ENCODE results near the gene KIF16B.

KIF16B gene

DNA sequence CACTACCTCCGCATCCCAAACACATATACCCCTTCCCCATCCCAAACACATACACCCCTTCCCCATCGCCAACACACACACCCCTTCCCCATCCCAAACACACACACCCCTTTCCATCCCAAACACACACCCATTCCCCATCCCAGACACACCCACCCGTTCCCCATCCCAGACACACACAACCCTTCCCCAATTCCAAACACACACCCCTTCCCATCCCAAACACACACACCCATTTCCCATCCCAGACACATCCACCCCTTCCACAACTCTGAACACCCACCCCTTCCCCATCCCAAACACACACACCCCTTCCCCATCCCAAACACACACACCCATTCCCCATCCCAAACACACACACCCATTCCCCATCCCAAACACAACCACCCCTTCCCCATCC is 314.5 kb downstream of the KIF16B start:
- TF ChIP-seq EZH2phosphoT487 (IDR thresholded peaks at IDR 0.05; ENCODE audit: low read depth) (no peak), CTCF (IDR thresholded peaks at IDR 0.05; ENCODE audit: low read depth, low read length) (no peak)
- Histone ChIP-seq H3K79me2 (ENCODE audit: low read length) (no peaks in the 10 kb centered on the region), H3K27me3 (ENCODE audit: low read depth, low read length) (no peaks in the 10 kb centered on the region), H2AFZ (ENCODE audit: low read depth, low read length) (no peak overlapping the region), H3K9me3 (ENCODE audit: insufficient read depth, low read length) (no peaks in the 10 kb centered on the region), H3K4me2 (ENCODE audit: low read length) (no peak overlapping the region), H3K4me3 (ENCODE audit: low read length) (no peak overlapping the region), H3K9ac (ENCODE audit: low read length) (no peak overlapping the region), H3K36me3 (replicated peaks; ENCODE audit: low read depth, low read length) (no peaks in the 10 kb centered on the region), H4K20me1 (ENCODE audit: insufficient read depth, low read length) (no peaks in the 10 kb centered on the region), H3K4me1 (ENCODE audit: low read length) (no peaks in the 10 kb centered on the region), H3K27ac (ENCODE audit: low read length) (no peak overlapping the region)

DNA sequence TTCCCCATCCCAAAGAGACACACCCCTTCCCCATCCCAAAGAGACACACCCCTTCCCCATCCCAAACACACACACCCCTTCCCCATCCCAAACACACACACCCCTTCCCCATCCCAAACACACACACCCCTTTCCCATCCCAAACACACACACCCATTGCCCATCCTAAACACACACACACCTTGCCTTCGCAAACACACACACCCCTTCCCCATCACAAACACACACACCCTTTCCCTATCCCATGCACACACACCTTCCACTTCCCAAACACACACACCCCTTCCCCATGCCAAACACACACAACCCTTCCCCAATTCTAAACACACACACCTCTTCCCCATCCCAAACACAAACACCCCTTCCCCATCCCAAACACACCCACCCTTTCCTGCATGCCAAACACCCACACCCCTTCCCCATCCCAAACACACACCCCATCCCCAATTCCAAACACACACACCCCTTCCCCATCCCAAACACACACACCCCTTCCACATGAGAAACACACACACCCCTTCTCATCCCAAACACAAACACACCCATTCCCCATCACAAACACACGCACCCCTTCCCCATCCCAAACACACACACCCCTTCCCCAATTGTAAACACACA is 315.3 kb downstream of the KIF16B start:
- no peak for TF ChIP-seq EZH2phosphoT487 (IDR thresholded peaks at IDR 0.05; ENCODE audit: low read depth)
- TF ChIP-seq CTCF (IDR thresholded peaks at IDR 0.05; ENCODE audit: low read depth, low read length): no peak
- H3K4me1 ChIP-seq (ENCODE audit: low read length): no peaks in the 10 kb centered on the region
- H3K9ac ChIP-seq (ENCODE audit: low read length): no peak overlapping the region
- H3K4me2 ChIP-seq (ENCODE audit: low read length): no peak overlapping the region
- no peaks in the 10 kb centered on the region for H4K20me1 ChIP-seq (ENCODE audit: insufficient read depth, low read length)
- H3K9me3 ChIP-seq (ENCODE audit: insufficient read depth, low read length): no peaks in the 10 kb centered on the region
- H3K36me3 ChIP-seq (replicated peaks; ENCODE audit: low read depth, low read length): no peaks in the 10 kb centered on the region
- no peaks in the 10 kb centered on the region for H3K79me2 ChIP-seq (ENCODE audit: low read length)
- H3K4me3 ChIP-seq (ENCODE audit: low read length): no peak overlapping the region
- no peak overlapping the region for H2AFZ ChIP-seq (ENCODE audit: low read depth, low read length)
- no peaks in the 10 kb centered on the region for H3K27me3 ChIP-seq (ENCODE audit: low read depth, low read length)
- H3K27ac ChIP-seq (ENCODE audit: low read length): no peak overlapping the region

GRCh38 chr20:16257021-16257420 is 316.2 kb downstream of the KIF16B start:
- H3K4me3 ChIP-seq (ENCODE audit: low read length): no peak overlapping the region
- H3K4me1 ChIP-seq (ENCODE audit: low read length): no peaks in the 10 kb centered on the region
- H3K9ac ChIP-seq (ENCODE audit: low read length): no peak overlapping the region
- H3K27ac ChIP-seq (ENCODE audit: low read length): no peak overlapping the region
- no peaks in the 10 kb centered on the region for H3K79me2 ChIP-seq (ENCODE audit: low read length)
- H3K27me3 ChIP-seq (ENCODE audit: low read depth, low read length): no peaks in the 10 kb centered on the region
- H3K9me3 ChIP-seq (ENCODE audit: insufficient read depth, low read length): no peaks in the 10 kb centered on the region
- H2AFZ ChIP-seq (ENCODE audit: low read depth, low read length): no peak overlapping the region
- no peaks in the 10 kb centered on the region for H3K36me3 ChIP-seq (replicated peaks; ENCODE audit: low read depth, low read length)
- H4K20me1 ChIP-seq (ENCODE audit: insufficient read depth, low read length): no peaks in the 10 kb centered on the region
- H3K4me2 ChIP-seq (ENCODE audit: low read length): no peak overlapping the region
- no peak for TF ChIP-seq CTCF (IDR thresholded peaks at IDR 0.05; ENCODE audit: low read depth, low read length)
- no peak for TF ChIP-seq EZH2phosphoT487 (IDR thresholded peaks at IDR 0.05; ENCODE audit: low read depth)

DNA sequence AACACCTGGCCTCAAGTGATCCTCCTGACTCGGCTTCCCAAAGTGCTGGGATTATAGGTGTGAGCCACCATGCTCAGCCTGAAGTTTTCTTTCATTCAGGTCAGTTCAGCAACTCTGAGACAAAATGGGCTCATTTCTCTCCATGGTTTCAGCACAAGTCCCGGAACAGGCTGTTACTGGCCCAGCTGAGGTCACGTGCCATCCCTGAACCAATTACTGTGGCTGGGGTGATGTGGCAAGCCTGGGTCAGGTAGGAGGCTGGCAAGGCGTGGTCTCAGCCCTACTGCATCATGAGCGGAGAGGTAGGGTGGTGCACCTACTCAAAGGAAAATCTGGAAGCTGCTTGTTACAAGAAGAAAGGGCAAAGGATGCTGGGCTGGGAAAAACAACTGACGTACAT is 326.4 kb downstream of the KIF16B start:
- no peaks in the 10 kb centered on the region for H3K9me3 ChIP-seq (ENCODE audit: insufficient read depth, low read length)
- H3K27me3 ChIP-seq (ENCODE audit: low read depth, low read length): peaks cover 12% of the 10 kb centered on the region; the same call in 1 of the 2 replicates
- H3K36me3 ChIP-seq (replicated peaks; ENCODE audit: low read depth, low read length): no peaks in the 10 kb centered on the region
- H3K4me3 ChIP-seq (ENCODE audit: low read length): no peak overlapping the region
- H3K79me2 ChIP-seq (ENCODE audit: low read length): no peaks in the 10 kb centered on the region
- H2AFZ ChIP-seq (ENCODE audit: low read depth, low read length): no peak overlapping the region
- H3K4me1 ChIP-seq (ENCODE audit: low read length): peaks cover 5% of the 10 kb centered on the region; the same call in 1 of the 2 replicates
- TF ChIP-seq EZH2phosphoT487 (IDR thresholded peaks at IDR 0.05; ENCODE audit: low read depth) (no peak), CTCF (IDR thresholded peaks at IDR 0.05; ENCODE audit: low read depth, low read length) (no peak)
- no peak overlapping the region for H3K4me2 ChIP-seq (ENCODE audit: low read length)
- no peak overlapping the region for H3K9ac ChIP-seq (ENCODE audit: low read length)
- H3K27ac ChIP-seq (ENCODE audit: low read length): no peak overlapping the region
- no peaks in the 10 kb centered on the region for H4K20me1 ChIP-seq (ENCODE audit: insufficient read depth, low read length)
